ENCODE data around the gene DPP9.
"Not testable (repeated sequence)": the region's sequence is repeated elsewhere in the genome, so short reads cannot be mapped to it uniquely, and the experiment has no call there.

The DPP9 gene

DNA sequence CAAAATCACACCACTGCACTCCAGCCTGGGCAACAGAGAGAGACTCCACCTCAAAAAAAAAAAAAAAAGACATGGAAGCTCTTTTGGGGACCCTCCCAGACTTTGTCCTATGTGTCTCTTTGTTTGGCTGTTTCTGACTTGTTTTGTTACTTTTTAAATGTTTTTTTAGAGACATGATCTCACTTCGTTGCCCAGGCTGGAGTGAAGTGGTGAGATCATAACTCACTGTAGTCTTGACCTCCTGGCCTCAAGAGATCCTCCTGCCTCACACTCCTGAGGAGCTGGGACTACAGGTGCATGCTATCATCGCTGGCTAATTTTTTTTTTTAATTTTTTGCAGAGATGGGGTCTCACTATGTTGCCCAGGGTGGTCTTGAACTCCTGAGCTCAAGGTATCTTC, 16.4 kb upstream of the DPP9 start:
- no peak for DNase-seq (ENCODE audit: low read depth)

DNA sequence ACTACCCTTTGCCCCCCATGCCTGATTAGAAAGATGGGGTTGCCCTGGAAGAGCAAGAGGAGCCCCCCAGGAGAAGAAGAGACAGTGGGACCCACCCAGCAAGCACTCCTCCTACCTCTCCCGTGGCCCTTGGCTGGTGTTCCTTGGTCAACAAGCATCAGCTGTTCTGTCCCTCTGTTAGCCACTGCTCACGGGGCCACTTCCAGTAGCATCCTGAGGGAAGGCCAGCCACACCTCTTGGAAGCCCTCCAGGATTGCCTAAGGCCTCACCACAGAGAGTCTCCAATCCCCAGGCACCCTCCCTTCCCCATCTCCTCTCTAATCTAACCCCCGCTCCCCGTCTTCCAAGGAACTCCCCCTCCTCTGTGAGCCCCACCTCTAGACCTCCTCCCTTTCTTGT, 15.1 kb upstream of the DPP9 start:
- no peak for DNase-seq (ENCODE audit: low read depth)

DNA sequence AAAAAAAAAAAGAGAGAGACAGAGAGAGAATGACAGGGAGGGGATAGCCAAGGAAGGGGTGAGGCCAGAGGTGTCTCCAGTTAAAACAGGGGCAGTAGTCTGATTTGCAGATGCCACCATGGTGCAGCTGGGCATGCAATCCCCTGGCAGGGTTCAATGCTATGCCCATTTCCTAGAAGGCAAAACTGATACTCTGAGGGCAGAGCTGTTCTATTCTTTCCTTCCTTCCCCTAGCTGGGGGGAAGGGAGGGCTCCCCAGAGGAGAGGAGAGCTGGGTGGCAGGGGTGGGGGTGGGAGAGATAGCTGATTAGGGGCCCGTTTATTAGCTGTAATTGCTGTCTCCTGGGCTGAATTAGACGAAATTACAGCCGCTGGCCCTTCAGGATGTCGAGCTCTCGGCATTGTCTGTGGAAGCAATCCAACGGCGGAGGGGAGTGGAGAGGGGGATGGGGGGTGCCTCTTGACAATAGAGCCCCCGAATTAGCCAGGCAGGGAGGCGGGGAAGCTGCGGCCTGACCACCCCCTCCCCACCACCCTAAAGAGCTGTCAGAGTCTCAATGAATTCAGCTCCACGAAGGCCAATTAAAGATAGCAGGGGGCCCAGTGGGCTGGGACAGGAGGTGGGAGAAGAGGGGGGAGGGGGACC, 14.4 kb upstream of the DPP9 start:
- no peak for DNase-seq (ENCODE audit: low read depth)

DNA sequence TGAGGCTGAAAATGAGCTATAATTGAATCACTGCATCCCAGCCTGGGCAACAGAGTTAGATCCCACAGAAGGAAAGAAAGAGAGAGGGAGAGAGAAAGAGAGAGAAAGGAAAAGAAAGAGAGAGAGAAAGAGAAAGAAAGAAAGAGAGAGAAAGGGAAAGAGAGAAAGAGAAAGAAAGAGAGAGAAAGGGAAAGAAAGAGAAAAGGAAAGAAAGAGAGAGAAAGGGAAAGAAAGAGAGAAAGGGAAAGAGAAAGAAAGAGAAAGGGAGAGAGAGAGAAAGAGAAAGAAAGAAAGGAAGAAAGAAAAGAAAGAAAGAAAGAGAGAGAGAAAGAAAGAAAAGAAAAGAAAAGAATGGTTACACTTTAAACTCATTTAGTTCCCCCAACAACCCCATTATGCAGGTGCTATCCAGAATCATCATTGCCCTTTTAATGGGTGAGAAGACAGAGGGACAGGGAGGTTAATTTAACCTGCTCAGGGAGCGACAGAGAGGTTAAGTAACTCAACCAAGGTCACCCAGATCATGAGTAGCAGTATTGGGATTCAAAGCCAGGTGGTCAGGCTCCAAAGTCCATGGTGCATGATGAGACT, 10.2 kb upstream of the DPP9 start:
- DNase-seq (ENCODE audit: low read depth), result no peak

DNA sequence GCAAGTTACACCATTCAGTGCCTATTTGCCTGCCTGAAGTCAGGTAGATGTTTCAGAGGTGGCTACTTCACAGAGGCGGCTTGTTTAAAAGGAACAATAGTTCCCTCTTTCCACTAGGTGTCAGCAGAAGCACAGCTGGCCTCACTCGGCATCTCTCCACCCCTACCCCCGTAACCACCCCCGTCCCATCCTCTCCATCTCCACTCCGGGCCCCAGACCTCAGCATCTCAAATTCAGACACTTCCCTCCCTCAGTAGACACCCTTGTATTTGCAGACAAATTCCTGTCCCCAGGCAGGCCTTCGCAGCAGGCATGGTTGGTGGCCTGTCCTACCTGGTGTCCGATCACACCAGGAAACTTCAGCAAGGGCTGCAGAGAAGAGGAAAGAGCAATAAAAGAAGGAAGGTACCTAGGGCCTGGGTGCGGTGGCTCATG, 9.1 kb upstream of the DPP9 start:
- peak; percentile 37 for DNase-seq (ENCODE audit: low read depth)

DNA sequence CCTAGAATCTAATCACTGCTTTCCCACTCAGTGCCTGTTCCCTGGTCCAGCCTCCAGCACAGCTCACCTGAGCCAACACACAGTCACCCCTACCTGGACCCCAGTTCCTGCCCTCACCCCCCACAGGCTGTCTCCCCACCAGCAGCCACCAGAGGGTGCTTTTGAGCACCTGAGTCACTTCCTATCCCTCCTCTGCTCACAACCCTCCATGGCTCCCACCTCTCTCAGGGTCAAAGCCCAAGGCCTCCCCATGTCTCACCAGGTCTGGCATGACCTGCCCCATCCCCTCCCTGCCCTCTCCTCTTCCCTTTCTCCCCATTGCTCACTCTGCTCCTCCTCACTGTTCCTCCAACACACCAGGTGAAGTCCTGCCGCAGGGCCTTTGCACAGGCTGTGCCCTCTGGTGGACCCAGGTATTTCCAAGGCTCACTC, 7.1 kb upstream of the DPP9 start:
- DNase-seq (ENCODE audit: low read depth), result peak; percentile 55

DNA sequence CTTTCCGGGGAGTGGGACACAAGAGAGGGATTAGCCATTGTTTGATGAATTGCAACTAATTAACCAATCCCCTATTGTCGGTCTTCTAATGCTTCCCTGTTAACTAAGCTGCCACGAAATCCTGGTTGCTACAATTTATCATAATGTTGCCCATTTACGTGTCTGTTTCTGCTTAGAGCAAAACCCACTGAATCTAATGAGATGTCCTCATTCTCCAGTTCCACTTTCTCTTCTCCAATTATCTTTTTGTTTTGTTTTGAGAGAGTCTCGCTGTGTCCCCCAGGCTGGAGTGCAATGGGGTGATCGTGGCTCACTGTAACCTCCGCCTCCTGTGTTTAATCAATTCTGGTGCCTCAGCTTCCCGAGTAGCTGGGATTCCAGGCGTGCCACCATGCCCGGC, 5.2 kb upstream of the DPP9 start:
- no peak for DNase-seq (ENCODE audit: low read depth)

DNA sequence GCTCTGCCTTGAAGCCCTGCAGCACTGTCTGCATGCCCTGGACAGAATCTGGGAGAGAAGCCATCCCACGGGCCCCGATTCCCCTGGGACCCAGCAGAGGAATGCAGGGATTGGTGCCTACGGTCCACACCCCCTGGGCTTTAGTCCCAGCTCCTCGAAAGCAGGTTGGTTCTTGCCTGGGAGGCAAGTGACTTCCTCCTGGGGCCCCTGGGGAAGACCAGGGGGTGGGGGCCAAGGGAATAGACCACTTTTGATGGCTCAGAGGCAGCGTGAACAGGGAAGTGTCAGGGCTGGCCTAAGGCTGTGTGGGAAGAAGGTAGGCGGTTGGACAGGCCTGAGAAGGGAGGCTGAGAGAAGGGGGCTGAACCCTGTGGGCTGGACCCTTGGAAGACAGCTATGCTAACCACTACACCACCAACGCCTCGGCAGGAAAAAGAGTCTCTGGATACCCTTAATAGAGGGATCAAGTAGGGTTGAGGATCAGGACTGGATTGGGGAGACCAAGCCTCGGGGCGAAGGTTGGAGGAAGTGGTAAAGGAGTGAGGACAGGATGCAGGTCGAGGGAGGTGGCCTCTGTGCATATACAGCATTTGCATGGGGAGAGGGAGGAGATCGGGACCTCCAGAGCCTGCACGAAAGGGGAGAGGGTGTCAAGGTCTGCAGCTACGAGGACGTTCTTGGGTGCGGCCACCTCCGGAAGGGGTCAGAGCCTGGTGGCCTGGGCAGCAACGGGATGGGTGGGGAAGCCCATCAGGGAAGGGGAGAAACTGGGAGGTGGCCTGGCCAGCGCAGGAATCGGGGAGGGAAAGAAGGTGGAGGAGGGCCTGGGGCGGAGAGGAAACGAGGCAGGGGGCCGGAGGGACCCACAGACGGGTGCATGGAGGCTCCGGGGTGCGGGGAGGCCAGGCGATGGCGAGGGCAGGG, 709 bp downstream of the DPP9 start:
- DNase-seq (ENCODE audit: low read depth), result no peak

DNA sequence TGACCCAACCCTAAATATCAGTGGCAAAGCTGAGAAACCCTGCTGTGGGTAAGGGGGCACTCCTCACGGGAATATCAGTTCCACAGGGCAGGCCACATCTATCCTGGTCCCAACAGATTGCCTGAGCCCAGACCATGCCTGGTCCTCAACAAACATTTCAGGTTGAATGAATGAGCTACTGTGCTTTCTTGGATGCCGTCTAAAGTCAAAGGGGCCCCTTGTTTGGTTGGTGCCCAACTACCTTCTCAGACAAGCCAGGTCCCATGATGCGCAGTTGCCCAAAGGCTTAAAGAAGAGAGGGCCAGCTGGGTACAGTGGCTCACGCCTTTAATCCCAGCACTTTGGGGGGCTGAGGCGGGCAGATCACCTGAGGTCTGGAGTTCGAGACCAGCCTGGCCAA, 2.4 kb downstream of the DPP9 start:
- no peak for DNase-seq (ENCODE audit: low read depth)

DNA sequence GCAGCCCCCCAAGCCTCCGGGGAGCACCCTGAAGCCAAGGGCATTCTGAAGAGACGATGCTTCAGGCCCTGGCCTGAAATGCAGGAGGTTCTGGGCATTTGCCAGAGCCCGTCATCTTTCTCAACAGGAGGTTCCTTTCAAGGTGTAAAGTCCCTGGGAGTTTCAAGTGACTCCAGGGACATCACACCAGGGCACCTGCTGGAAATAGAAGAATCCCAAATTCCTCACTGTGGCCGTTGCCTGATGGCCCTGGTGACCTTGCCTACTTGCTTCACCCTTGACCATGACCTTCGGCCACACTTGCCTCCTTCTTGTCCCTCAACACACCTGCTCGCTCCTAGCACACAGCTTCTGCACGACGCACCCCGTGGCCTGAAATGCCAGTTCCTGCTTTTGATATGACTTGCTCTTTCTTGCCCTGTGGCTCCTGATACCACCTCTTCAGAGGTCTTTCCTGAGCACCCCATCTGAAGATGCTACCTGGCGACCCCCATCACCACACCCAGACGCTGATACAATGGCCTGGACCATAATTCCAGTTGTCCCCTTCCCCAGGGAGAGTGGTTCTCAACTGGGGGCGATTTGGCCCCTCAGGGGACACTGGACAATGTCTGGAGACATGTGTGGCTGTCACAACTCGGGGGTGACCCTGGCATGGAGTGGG, 3.5 kb downstream of the DPP9 start:
- no peak for DNase-seq (ENCODE audit: low read depth)

DNA sequence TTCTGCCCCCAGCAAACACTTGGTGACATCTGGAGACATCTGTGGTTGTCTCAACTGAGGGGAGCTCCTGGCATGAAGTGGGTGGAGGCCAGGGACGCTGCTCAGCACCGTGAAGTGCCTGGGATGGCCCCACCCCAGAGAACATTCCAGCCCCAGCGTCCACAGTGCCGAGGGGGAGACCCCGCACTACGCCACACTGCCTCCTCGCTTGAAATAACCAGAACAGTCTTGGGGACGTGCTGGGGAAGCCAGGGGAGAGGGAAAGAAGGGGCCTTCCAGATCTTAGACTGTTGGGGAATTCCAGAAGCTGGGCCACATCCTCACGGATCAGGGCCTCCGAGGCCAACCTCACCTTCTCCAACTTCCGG, 4.2 kb downstream of the DPP9 start:
- DNase-seq (ENCODE audit: low read depth), result no peak

DNA sequence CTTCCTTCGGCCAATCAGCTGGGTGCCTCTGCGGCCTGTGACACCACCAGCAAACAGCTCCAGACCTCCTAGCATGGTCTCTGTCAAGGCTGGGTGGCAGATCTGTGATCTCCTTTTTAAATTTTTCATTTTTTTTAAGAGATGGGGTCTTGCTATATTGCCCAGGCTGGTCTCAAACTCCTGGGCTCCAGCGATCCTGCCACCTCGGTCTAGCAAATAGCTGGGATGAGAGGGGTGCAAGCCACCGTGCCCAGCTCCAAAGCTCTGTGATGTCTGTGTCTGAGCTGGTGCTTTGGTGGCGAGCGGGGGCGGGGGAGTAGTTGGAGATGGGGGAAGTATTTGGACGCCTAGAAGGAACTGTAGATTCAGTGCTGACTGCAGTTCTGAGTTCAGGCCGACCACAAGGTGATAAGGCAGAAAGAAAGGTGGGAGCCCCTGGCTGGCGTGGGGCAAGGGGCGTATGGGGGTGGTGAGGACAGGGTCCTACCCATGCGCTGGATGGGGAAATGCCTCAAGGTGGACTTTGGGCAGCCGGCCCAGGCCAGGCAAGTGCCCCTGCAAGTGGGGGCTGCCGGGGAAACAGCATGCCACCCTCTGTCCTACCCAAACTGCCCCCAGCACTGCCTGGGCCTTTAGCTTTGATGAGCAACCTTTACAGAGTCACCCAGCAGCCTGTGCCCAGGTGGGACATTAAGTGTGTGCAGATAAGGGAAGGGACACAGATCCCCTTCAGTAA, 5.5 kb downstream of the DPP9 start:
- no peak for DNase-seq (ENCODE audit: low read depth)

DNA sequence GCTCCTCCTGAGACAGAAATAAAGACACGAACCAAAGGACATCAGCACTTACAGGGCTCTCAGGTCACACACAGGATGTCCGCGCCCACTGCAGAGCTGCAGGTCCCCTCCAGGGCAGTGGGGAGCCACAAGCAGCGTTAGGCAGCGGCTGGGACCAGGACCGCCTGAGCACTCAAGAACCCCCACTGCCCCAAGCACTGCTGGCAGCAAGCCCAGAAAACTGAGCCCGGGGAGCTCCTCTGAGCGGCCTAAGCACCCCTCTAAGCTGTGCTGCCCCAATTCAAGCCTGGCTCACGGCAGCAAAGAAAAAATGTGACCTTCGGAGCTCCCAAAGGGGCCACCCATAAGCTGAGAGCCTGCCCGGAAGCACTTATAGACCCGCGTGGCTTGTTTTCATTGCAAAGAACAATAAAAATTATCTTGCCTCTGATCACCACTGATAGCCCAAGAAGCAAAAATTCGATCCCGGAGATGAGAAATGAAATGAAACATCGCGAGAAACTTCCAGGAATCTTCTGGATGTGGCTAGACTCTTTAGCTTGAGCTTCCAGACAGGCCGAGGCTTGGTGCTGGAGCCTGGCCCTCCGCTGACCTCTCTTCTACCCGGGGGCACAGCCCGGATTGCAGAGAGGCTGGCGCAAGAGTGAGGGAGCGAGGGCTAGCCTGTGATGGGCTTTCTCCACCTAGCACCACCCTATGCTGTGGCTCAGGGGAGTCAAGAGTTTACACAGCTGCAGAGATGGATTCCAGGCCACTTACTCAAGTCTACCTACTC, 6.3 kb downstream of the DPP9 start:
- DNase-seq (ENCODE audit: low read depth), result no peak

DNA sequence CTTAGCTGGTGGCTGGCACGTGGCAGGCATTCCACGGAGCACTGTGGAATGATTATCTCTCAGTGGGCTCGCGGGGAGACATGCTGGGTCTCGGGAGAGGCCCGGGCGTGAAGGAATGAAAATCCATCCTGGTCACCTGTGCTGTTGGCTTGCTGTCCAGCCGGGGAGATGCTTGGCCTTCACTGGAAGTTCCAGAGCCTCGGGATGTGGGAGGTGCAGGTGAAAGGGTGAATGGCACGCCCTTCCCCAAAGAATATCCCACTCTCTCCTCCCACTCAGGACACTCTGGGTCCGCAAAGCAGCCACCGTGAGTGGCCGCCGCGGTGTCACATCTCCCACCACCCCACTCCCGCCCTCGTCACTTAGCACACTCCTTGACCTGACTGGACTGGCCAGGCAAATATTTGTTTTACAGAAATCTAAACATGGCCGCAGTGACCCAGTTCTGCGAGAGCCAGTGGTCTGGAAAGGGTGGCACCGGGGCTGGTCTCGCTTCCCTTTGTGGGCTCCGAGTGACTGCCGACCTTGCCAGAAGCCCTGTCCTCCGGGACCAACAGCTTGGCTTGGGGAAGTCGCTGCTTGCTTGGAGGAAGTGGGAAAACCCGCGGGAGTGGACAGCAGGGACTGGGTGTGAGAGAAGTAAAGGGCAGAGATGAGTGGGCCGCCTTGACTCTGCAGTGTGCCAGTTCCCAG, 8.0 kb downstream of the DPP9 start:
- no peak for DNase-seq (ENCODE audit: low read depth)

DNA sequence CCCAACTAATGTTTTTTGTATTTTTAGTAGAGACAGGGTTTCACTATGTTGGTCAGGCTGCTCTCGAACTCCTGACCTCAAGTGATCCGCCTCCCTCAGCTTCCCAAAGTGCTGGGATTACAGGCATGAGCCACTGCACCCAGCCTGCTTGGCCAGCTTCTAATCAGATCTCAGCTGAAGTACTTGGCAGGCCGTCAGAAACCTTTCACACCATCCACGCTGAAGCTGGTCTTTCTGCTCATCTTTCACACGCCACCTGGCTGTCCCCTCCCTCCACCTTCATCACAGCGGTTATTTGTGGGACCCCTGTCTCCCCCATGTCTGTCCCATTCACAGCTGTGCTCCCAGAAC, 8.5 kb downstream of the DPP9 start:
- DNase-seq (ENCODE audit: low read depth), result not testable (repeated sequence)

DNA sequence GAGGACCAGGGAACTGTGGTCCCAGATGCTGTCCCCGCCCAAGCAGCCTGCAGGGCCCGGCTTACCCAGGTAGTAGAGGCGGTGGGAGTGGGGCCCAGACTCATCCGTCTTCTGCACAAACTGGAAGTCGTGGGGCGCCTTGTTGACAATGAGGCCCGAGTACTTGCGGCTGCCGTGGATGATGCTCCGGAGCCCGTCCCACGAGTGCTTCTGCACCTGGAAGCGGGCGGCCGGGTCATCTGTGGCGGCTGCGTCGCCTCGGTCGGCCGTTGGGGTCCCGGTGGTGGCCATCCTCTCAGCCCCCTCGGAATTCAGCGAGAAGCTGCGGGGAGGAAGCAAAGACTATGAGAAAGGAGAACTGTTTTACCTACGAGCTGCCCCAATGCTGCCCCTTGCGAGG, 9.6 kb downstream of the DPP9 start:
- no peak for DNase-seq (ENCODE audit: low read depth)

DNA sequence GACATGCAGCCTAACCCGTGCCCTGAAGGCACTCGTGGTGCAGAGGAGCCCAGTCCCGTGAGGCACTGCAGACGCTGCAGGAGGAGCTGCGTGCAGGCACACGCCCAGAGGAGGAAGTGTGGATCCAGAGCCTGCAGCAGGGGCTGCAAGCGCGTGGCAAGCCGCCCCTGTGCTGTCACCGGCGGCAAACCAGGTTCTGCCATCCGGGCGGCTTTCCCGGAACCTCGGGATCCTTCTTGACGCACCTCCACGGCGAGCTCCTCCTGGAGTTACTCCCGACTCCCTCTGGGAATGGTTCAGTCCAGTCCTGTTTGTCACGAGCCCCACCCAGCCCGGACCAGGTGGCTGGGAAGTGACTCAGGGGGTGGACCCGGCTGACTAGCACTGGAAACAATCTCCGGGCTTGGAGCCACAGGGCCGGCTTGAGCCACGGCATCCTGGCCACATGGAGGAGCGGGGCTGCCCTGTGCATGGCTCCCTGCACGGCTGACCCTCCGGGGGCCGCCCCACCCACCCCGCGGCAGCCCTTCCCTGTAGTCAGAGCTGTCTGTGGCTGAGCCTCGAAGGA, 10.2 kb downstream of the DPP9 start:
- DNase-seq (ENCODE audit: low read depth), result no peak

DNA sequence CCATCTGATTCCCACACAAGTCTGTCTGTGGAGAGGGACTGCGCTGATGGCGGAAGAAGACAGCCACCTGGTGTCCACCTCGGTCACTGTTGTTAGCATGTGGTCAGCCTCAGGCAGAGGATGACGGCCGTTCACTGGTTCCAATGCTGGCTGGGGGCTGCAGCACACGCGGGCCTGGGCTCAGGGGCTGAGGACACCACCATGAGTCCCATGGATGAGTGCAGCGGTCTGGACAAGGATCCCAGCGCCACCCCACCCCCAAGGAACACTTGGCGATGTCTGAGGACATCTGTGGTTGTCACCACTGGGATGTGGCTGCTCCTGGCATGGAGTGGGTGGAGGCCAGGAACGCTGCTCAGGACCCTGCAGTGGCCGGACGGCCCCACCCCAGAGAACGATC, 10.9 kb downstream of the DPP9 start:
- no peak for DNase-seq (ENCODE audit: low read depth)

DNA sequence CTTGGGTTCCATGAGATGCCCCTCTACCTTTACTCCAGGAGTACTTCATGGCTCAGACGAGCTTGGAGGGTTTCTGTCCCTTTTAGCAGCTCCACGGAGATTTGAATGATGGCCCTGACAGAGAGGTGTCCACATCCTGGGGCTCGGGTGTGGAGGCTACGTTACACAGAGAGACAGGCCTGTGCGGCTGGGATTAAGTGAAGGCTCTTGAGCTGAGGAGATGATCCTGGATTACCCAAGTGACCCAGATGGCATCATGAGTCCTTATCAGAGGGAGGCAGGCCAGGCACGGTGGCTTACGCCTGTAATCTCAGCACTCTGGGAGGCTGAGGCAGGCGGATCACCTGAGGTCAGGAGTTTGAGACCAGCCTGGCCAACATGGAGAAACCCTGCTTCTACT, 12.4 kb downstream of the DPP9 start:
- no peak for DNase-seq (ENCODE audit: low read depth)

DNA sequence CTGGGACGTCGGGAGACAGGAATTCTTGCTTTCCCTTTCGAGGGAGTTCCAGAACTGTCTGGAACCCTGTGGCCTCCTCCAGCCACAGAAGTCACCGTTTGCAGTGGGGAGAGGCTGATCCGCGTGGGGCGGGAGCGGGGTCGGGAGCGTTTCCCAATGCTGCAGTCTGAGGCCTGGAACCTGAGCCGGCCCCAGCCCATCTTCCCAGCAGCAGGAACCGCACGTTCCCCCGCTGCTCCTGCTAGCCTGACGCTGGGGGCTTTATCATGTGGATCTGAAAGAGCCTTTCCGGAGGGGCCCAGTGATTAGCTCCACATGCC, 13.4 kb downstream of the DPP9 start:
- no peak for DNase-seq (ENCODE audit: low read depth)

Data from T follicular helper cell (primary cell).